HCT116 (cell line): ENCODE measurements around the gene ARMC10.

Experiments
- CTCF ChIP-seq, 3 experiments: fragments of 200-600 bp in 1 of 3; sonication (generic) in 1 of 3; IDR thresholded peaks in 2 of 3; conservative IDR thresholded peaks in 1 of 3; 2 replicates each; pipeline ENCODE4 v1.5.1; 2012 to 2017; ENCODE audit warnings: low read depth in 2 of 3, low read length in 2 of 3, antibody characterized with exemption in 1 of 3, borderline replicate concordance in 1 of 3, control low read depth in 1 of 3, mild to moderate bottlenecking in 1 of 3, mixed read lengths in 1 of 3, mixed run types in 1 of 3, moderate library complexity in 1 of 3; ENCODE audit not compliant: insufficient read depth in 1 of 3
- EZH2phosphoT487 ChIP-seq: fragments of 200-600 bp; IDR thresholded peaks from 2 replicates; pipeline ENCODE4 v1.6.1; 2018; ENCODE audit warnings: antibody characterized with exemption, borderline replicate concordance
- FOSL1 ChIP-seq: IDR thresholded peaks from 2 replicates; pipeline ENCODE4 v1.6.1; 2012; ENCODE audit warnings: low read depth
- JUND ChIP-seq: IDR thresholded peaks from 2 replicates; pipeline ENCODE4 v1.6.1; 2012
- POLR2A ChIP-seq: IDR thresholded peaks from 2 replicates; pipeline ENCODE4 v1.7.0; 2011; ENCODE audit warnings: borderline replicate concordance; ENCODE audit not compliant: insufficient read depth, insufficient read length; ENCODE audit errors: extremely low read depth
- ZNF274 ChIP-seq: fragments of 200-500 bp; sonication (Bioruptor generic); IDR thresholded peaks from 2 replicates; pipeline ENCODE4 v1.6.1; 2014; ENCODE audit warnings: mild to moderate bottlenecking, low read depth, low read length, inconsistent platforms
- TF ChIP-seq, protein P1 (sequence below): IDR thresholded peaks from 2 replicates; pipeline ENCODE4 v1.6.1; 2012

GRCh38 chr7:103093429-103093828, 18.5 kb downstream of the ARMC10 start:
- TF ChIP-seq, protein P1, sequence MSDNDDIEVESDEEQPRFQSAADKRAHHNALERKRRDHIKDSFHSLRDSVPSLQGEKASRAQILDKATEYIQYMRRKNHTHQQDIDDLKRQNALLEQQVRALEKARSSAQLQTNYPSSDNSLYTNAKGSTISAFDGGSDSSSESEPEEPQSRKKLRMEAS: no peak
- TF ChIP-seq POLR2A (no peak), CTCF (IDR thresholded peaks at IDR 0.05 in 2 of 3, conservative IDR thresholded peaks at IDR 0.05 in 1 of 3; ENCODE audit: borderline replicate concordance in 1 of 3, insufficient read depth in 1 of 3, low read depth in 2 of 3, low read length in 2 of 3) (no peak), FOSL1 (no peak), ZNF274 (no peak), EZH2phosphoT487 (no peak), JUND (no peak)
